ENCODE measurements around the gene TBC1D16.

TBC1D16 gene

DNA sequence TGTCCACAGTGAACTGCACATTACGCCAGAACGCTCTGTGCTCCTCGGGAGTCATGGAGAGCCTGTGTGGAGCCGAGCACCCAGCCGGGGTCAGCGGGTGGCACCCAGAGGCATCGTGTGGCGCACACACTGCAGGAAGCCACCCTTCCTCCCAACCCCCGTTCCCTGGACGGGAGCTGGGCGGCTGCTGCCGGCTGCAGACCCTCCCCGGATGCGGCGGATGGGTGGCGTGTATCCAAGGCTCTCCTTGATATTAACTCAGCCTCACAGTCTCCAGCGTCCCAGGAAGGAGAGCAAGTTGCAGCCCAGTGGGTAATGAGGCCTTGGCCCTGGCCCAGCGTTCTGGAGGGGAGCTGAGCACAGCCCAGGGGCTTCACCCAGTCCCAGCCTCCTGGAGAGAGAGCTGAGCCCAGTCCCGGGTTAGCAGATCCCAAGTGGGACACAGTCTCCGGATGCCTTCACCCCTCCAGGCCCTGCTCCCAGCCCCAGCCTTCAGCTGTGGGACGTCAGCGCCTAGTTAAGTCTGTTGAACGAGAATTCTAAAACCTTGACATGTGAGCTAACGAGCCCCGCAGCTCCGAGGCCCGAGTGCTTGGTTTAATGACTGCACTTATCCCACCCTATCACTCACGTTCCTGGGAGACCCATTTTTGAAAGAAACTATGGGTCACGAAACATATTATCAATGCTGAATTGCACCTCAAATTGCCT lies 86.6 kb downstream of the TBC1D16 start:
- no peak for DNase-seq

DNA sequence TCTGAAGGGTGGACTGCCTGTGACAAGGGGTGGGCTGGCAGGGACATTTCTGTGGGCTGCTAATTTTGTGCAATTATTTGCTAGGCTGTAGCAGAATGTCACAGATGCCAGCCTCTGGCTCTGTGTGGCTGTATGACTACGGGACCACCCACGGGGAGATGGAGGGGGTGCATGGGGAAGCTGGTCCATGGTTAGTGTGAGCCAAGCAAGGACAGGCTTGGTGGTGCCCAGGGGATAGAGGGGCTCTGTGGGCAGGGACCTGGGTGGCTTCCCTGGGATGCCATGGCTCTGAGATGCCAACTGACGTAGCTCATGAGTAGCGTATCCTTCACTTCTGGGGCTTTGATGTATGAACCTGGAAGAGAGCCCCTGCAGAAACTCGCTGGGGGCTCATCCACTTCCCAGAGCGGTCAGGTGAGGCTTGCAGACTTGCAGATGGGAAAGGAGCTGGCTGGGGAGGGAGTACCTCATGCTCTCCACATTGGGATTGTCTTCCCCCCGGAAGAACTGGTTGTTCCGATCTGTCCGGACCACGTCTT lies 87.2 kb downstream of the TBC1D16 start:
- no peak for DNase-seq

- DNase-seq = no peak
Measured at GRCh38 chr17:79947351-79948031, 88.2 kb downstream of the TBC1D16 start.

- no peak for DNase-seq
Measured at GRCh38 chr17:79946352-79947231, 89.1 kb downstream of the TBC1D16 start.

DNA sequence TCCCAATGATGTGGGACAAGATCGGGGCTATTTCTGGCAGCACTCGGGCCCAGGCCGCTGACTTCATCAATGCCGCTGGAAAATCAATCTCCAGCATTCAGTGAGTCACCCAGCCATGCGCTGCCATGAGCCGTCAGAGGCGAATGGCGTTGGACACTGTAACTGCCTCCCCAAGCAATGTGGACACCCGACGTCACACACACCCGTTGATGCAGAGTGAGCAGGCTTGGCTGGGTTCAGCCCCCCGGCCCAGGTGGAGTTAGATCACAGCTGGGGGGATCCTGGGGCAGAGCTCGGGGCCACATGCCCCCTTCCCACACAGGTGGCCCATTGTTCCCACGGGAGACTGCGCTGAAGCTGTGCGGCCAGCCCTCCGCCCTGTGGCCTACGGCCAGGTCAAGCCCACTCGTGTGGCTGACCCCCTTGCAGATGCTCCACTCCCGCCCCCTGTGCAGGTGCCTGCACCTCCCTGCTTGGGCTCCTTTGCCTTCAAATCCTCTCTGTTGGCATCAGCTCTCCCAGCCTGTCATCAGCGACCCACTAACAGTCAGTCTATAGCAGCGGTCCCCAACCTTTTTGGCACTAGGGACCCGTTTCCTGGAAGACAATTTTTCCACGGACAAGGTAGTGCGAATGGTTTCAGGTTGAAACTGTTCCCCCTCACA lies 89.9 kb downstream of the TBC1D16 start:
- no peak for DNase-seq

DNA sequence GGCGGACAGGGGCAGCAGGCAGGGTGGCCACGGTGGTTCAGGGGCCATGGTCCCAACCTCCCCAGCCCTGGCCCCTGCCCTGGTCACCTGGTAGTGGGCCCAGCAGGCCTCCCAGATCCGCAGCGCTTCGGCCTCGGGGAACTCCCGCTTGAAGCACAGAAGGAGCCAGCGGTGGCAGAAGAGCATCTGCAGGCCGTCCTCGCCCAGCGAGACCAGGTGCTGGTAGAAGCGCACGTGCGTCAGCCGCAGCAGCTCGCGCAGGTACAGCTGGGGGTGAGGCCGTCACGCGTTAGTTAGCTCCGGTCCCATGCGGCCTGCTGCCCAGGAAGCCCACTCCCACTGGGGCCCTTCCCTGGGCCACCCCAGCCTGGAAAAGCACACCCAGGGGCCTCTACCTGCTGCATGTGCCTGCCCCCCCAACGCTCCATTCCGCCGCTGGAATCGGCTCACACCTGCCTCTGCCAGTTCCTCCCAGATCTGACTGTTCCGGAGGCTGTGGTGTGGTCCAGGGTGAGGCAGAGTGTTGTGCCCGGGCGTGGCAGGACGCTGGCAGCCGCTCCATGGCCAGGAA lies 90.8 kb downstream of the TBC1D16 start:
- no peak for DNase-seq

GRCh38 chr17:79944251-79944812 lies 91.3 kb downstream of the TBC1D16 start:
- DNase-seq = no peak

- no peak for DNase-seq
Measured at GRCh38 chr17:79943347-79944241, 92.1 kb downstream of the TBC1D16 start.

GRCh38 chr17:79942591-79943346 lies 92.9 kb downstream of the TBC1D16 start:
- DNase-seq = peak; percentile 7 to 30

- DNase-seq = no peak
Measured at GRCh38 chr17:79942011-79942405, 93.7 kb downstream of the TBC1D16 start.

- no peak for DNase-seq
Measured at GRCh38 chr17:79941088-79942010, 94.3 kb downstream of the TBC1D16 start.

GRCh38 chr17:79940459-79941087 lies 95.1 kb downstream of the TBC1D16 start:
- DNase-seq = no peak

- no peak for DNase-seq
Measured at GRCh38 chr17:79939755-79940458, 95.8 kb downstream of the TBC1D16 start.

GRCh38 chr17:79939094-79939435 lies 96.6 kb downstream of the TBC1D16 start:
- DNase-seq = no peak

- DNase-seq = no peak
Measured at GRCh38 chr17:79938336-79939093, 97.2 kb downstream of the TBC1D16 start.

DNA sequence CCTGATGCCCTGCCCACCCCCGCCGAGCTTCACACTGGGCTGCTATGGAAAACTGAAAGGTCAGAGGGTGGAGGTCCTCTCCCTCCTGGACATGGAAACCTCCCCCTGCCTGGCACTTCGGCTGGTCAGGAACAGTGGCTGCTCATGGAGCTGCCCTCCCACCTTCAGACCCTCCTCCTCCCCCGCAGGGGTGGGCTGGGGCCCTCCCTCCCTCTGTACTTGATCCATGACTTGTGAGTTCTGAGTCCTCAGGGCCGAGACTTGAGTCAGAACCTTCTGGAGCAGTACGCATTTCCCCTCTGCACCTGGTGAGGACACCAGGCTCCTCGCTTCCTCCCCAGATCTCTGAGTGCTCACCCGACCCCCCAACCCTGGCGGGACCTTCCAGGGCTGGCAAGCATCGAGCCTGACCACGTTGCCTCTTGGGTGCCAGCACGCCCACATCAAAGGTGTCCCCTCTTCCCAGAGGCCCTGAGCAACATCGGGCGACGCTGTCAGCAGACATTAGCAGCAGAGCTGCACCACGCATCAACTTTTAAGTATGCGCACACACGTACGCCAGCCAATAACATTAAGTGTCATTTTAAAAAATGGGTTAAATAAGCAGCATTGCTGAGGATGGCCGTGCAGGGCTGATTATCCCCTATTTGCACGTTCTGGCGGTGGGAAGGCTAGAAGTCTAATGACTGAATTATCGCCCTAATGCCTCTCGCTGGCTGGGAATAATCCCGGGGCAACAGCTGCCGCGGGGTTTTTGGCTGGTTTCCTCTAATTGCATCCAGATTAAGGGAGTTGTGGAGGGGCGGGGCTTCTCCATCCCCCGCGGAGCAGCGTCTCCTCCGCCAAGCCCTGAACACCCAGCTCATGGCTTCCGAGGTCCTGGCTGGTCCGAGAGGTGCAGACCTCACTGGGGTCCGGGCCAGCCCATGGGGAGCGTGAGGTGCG lies 98.0 kb downstream of the TBC1D16 start:
- no peak for DNase-seq

Data from CD4-positive, alpha-beta T cell treated with Interleukin-1 beta for 1 hour (primary cell).